ENCODE results near the gene IFIH1.

Gene IFIH1

DNA sequence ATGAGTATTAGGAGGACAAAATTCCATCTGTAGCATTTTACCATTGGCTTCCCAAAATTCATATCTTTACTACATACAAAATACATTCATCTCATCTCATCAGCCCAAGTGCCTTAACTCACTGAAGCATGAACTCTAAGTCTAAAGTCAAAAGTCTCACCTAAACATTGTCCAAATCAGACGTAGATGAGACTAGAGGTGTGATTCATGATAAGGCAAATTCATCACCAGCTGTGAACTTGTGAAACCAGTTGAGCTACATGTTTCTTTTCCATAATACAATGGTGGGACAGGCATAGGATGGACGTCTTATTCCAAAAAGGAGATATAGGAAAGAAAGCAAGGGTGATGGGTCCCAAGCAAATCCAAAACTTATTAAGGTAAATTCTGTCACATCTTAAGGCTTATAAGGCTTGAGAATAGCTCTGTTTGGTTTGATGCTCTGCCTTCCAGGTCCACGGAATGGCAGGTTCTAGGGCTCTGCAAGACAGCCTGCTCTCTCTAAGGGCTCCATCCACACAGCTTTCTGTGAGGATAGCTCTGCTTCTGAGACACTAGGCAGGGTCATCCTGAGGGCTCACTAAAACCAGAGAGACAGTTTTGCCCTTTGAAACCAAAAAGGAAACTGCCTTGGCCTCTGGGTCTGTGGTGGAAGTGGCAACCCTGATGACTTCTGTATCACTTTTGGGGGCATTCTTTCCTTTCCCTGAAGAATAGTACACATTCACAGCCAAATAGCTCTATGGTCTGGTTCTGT is 9.6 kb downstream of the IFIH1 start:
- DNase-seq: no peak

DNA sequence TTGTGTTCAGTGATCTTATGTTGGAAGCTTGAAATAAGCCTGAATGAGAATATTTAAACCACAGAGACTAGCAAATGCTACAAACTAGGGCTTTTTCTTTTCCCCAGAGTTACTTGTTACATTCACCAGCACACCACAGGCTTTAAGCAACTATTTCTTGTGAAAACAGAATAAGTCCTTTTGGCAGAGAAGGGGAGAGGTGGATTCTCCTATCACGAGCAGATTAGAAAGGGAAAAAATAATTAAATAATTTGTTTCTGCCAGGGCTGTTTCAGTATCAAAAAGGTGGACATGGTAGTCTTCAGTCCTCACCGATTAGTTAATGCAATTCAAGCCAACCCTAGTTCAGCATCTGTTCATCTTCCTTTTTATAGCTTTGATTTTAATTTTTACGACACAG is 12.6 kb downstream of the IFIH1 start:
- no peak for DNase-seq

DNA sequence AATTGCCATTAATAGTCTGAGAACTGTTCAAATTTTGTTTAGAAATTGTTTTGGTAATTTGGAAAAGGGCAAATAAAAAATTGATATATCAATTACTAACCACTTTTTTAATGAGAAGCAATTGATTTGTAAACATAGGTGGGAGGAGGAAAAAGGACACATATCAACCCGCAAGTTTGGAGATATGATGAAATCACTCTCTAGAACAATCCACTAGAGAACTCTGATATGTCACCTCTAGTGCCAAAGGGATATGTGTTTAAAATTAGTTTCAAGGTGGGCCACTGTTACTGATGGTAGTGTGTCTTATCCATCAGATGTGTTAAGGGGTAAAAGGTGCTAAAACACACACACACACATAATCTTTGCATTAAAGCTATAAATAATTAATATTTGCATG is 16.6 kb downstream of the IFIH1 start:
- DNase-seq: no peak

GRCh38 chr2:162301151-162301804 is 17.2 kb downstream of the IFIH1 start:
- DNase-seq: no peak

- no peak for DNase-seq
Observed at GRCh38 chr2:162300266-162300665, 18.2 kb downstream of the IFIH1 start.

- no peak for DNase-seq
Observed at GRCh38 chr2:162298669-162299335, 19.7 kb downstream of the IFIH1 start.

- DNase-seq: no peak
Observed at GRCh38 chr2:162297925-162298552, 20.4 kb downstream of the IFIH1 start.

- DNase-seq: no peak
Observed at GRCh38 chr2:162295009-162295408, 23.5 kb downstream of the IFIH1 start.

DNA sequence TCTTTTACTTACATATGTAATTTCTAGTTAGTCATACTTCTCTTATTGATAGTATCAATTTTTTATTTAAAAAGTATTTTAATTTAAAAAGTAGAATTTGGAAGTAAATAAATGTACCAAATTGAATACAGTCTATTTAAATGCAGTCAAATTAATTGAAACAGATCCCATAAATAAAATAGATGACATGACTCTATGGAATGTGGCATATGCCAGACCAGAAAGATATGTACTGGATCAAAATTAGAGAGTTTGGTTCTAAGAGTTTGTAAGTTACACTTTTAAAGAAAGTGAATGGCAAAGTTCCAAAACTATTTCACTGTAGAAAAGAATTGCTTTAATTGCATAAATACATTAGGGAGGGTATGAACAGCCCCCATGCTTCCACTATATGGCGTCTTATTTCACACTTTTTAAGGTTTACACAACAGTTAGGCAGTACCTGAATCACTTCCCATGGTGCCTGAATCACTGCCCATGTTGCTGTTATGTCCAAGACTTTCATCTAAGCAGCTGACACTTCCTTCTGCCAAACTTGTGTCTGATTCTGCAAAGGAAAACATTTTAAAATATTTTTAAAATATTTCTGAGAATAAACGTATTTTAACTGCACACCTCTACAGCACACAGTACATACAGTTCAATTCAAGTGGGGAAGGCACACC is 25.2 kb downstream of the IFIH1 start:
- DNase-seq: no peak

GRCh38 chr2:162291748-162292147 is 26.7 kb downstream of the IFIH1 start:
- no peak for DNase-seq

DNA sequence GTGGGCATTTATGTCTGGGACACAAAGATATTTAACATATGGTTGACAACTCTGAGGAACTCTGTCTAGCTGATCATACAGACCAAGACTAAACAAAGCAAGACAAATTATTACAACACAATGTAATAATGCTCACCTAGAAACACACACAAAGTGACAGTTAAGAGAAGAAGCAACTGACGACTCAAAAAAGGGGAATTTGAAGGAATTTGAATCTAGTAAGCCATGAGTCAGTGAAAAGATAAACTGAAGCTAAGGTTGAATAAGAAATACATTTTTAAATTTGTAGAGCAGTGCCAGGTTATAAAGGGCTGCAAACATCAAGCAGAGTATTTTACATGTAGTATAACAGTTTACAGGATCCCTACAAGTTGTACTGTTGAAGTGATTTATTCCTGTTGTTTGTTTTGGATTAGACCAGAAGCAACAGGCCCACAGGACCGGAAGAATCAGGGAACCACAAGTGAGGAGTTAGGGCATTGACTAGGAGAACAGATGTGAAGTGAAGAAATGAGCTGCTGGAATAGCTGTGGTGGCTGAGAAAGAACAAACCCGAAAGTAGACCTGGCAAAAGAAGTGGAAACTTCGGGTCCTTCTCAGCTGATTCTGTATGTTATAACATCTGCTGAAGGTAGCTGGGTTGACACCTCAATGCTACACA is 35.6 kb downstream of the IFIH1 start:
- DNase-seq: no peak

DNA sequence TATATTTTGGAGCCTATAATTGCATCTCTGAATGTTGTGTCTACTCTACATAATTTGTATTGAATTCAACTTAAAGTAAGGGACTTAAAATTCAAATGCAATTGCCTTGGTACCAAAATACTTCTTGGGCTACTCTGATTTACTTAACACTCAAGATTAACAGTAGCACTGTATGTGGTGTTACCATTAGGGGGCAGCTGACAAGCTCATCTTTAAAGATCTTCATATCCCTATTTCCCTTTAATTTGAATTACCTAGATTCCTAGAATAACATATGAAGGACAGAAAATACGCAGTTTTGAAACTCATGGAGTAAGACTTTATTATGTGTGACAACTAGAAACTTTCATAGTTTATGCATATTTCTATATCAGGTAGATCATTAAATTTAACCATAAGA is 37.8 kb downstream of the IFIH1 start:
- DNase-seq: no peak

GRCh38 chr2:162277381-162277780 is 41.1 kb downstream of the IFIH1 start:
- no peak for DNase-seq

DNA sequence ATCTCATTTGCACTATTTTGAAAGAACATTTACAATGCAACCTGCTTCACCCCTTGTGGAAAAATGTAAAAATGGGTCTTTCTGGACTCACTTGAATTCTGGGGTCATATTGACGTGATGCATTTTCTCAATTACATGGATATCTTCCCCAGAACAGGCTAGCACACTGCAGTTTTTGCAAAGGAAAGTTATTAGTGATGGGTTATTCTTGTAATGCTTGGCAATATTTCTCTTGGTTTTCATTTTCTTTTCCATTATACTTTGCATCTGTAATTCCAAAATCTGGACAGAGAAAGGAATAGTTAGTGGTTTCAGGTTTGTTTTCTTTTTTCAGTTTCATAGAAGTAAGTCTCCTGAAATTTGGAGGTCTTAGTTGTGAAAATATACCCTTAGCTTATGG is 50.5 kb downstream of the IFIH1 start:
- no peak for DNase-seq

GRCh38 chr2:162267496-162267895 is 51.0 kb downstream of the IFIH1 start:
- DNase-seq: no peak

- no peak for DNase-seq
Observed at GRCh38 chr2:162266460-162266760, 52.1 kb downstream of the IFIH1 start.

DNA sequence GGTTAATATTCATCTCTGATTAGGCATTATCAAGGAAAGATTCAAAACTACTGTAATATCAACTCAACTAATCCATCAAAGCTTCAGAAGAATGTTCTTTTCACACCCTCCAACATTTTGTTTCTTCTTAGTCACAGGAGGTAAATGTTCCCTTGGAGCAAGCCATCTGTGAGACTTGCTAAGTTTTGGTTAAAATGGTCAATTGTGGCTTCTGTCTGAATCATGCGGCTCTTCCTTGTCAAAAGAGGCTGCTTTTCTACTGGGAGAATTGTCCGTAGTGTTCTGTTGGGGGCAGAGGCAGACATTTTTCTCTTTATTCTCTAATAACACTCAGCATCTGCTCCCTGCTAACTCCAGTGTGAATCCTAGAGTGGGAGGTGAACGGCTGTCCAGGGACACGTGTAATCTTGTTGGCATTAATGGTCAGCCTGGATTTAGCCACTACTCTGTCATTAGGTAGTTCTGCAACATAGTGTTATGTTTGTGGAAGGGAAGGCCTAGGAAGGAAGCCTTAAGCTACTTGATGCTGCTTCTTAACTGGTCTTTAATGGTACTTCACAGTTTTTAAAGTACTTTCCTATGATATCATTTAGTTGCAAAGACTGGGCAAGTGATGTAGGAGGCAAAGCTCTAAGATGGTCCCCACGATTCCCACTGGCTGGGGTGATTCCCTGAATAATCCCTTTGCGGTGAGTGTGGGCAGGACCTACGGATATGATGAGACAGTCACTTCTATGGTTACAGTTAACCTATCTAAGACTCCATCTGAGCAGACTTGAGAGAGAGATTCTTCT is 52.6 kb downstream of the IFIH1 start:
- no peak for DNase-seq

DNA sequence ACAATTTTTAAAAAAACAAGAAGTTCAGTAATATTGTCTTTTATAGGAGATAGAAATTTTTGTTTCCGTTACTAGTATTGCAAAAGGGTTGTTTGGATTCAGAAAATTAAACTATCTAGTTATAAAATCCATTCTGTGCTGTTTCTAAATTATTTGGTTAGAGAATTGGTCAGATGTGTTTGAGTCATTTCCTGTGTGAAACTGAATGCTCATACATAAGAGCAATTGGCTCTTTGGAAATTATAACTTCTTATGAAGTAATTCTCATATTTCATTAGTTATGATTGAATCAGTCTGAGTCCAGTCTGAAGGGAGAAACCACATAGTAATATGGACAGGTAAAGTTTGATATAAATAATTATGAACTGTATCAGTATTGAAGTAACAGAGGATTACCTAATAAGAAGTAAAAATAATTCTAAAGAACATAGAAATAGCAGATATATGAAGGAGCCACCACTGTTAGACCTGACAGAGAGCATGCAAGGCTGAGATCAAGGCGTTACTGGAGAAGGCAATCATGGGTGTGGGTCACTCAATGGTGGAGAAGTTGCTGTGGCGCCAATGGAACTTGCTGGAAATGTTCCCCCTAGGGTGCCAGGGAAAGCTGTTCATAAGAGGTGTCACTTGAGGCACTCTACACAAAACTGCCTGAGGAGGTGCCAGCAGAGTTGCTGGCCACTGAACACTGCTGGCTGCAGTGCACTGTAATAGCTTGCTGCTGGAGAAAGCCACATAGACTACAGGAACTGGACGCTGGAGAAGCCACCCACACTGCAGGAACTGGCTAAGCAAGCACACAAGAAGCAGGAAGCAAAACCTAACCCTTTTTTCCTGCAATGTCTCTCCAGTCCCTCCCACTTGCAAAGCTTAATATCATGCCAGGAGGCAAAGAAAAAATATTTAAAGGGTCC is 57.2 kb downstream of the IFIH1 start:
- DNase-seq: no peak

DNA sequence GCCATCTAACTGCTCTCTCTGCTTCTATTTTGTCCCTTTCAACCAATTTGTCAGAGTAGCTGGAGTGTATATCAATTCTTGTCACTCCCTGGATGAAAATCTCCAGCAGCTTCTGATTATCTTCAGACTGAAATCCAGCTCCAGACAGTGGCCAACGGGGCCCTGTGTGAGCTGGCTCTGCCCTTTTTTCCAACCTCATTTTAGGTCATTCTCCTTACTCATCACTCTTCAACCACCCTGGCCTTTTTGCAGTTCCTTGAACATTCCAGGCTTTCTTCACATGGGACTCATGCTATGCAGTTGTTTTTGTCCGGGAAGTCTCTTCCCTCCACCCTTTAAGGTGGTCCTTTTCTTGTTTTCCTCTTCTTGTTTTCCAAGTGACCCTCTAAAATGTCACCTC is 59.8 kb downstream of the IFIH1 start:
- DNase-seq: no peak

GRCh38 chr2:162258169-162258568 is 60.3 kb downstream of the IFIH1 start:
- no peak for DNase-seq

GRCh38 chr2:162257425-162257824 is 61.1 kb downstream of the IFIH1 start:
- no peak for DNase-seq

Measured in activated gamma-delta T cell (primary cell).